T-cell (primary cell): ENCODE data around the gene SAMD3. TPM values are rescaled to one million over a fixed set of nuclear protein-coding genes. Genes with fewer than 3 reads are reported as not detected.

Experiments
- ATAC-seq, 4 experiments: fragments of 200-7000 bp in 3 of 4; fragments of 150-1000 bp in 1 of 4; cut with Tn5 transposase; replicated peaks in 1 of 4; 1 replicate in 3 of 4; 2 replicates in 1 of 4; pipeline ENCODE4 v1.10.0; 2021; ENCODE audit warnings: moderate library complexity in 3 of 4, mild to moderate bottlenecking in 2 of 4, moderate number of reproducible peaks in 1 of 4
- CTCF ChIA-PET, 2 donors: fragments of 300-600 bp; sonication (Branson Sonifier 250); formaldehyde crosslinking; loops; one replicate each; lab custom pipeline; 2022; ENCODE audit warnings: antibody characterized with exemption in 2 of 2; lab: Charles Lee
- POLR2A ChIA-PET, 2 donors: fragments of 300-600 bp; sonication (Branson Sonifier 250); formaldehyde crosslinking; loops; one replicate each; lab custom pipeline; 2022; ENCODE audit warnings: antibody characterized with exemption in 2 of 2; lab: Charles Lee
- DNase-seq, 35 experiments: peaks; one replicate each; pipeline versions ENCODE4 v3.0.0 to v3.0.0-alpha.2; 2013 to 2023
- H3K27ac ChIP-seq: one replicate; pipeline ENCODE4 v1.5.1; 2013; ENCODE audit warnings: low read length
- H3K27me3 ChIP-seq, 2 experiments: replicated peaks in 1 of 2; 1 replicate in 1 of 2; 2 replicates in 1 of 2; pipeline versions ENCODE4 v1.6.1 to v1.7.0; 2013; ENCODE audit warnings: low read length in 1 of 2, mixed read lengths in 1 of 2; ENCODE audit not compliant: control insufficient read depth in 2 of 2, insufficient read depth in 2 of 2; ENCODE audit errors: extremely low read depth in 1 of 2
- H3K36me3 ChIP-seq, 2 donors: 1 replicate in 1 of 2; 2 replicates in 1 of 2; pipeline versions ENCODE4 v1.6.1 to v1.7.0; 2013; ENCODE audit warnings: low read length in 1 of 2; ENCODE audit not compliant: control insufficient read depth in 2 of 2, insufficient read depth in 1 of 2; ENCODE audit errors: extremely low read depth in 1 of 2
- H3K4me1 ChIP-seq, 2 experiments: 1 replicate in 1 of 2; 2 replicates in 1 of 2; pipeline versions ENCODE4 v1.6.1 to v1.7.0; 2013; ENCODE audit warnings: low read length in 2 of 2, mixed read lengths in 1 of 2; ENCODE audit not compliant: insufficient read depth in 2 of 2, control insufficient read depth in 1 of 2; ENCODE audit errors: extremely low read depth in 1 of 2
- H3K4me3 ChIP-seq, 2 donors: 1 replicate in 1 of 2; 2 replicates in 1 of 2; pipeline versions ENCODE4 v1.5.1 to v1.7.0; 2013; ENCODE audit warnings: mild to moderate bottlenecking in 2 of 2, low read length in 1 of 2, moderate library complexity in 1 of 2; ENCODE audit not compliant: control insufficient read depth in 1 of 2; ENCODE audit errors: extremely low read depth in 1 of 2
- H3K9me3 ChIP-seq: 2 replicates; pipeline ENCODE4 v1.7.0; 2013
- H3K27ac Mint-ChIP-seq, 2 donors: one replicate each; pipeline ENCODE4 v1.8.0; 2020 to 2021; ENCODE audit warnings: mild to moderate bottlenecking in 2 of 2, mixed read lengths in 2 of 2
- H3K27me3 Mint-ChIP-seq, 2 donors: one replicate each; pipeline ENCODE4 v1.8.0; 2021 to 2022; ENCODE audit warnings: mixed read lengths in 2 of 2
- H3K36me3 Mint-ChIP-seq: one replicate; pipeline ENCODE4 v1.8.0; 2021; ENCODE audit warnings: mixed read lengths
- H3K4me1 Mint-ChIP-seq, 3 donors: one replicate each; pipeline ENCODE4 v1.8.0; 2020 to 2022; ENCODE audit warnings: mixed read lengths in 3 of 3, mild to moderate bottlenecking in 1 of 3
- H3K4me3 Mint-ChIP-seq, 3 donors: one replicate each; pipeline ENCODE4 v1.8.0; 2020 to 2022; ENCODE audit warnings: mild to moderate bottlenecking in 3 of 3, mixed read lengths in 3 of 3, moderate library complexity in 3 of 3
- H3K9me3 Mint-ChIP-seq, 3 donors: one replicate each; pipeline ENCODE4 v1.8.0; 2020 to 2022; ENCODE audit warnings: mixed read lengths in 3 of 3
- WGBS: methylation state at CpG from one replicate; pipeline ENCODE4 v1.1.5; 2013; ENCODE audit warnings: missing lambda C conversion rate; ENCODE audit not compliant: insufficient coverage; 5-methylcytosine and 5-hydroxymethylcytosine counted together
- total RNA-seq, 35 experiments: library from RNA in 6 of 35; stranded (reverse) in 6 of 35; fragments of 120-200 nt in 1 of 35; gene quantifications; one replicate each; pipeline versions ENCODE4 v1.2.1 to v1.2.4 and lab custom pipeline; 2013 to 2026

Gene SAMD3
- total RNA-seq, 5 donors from 2014 or later (not counting 1 experiment from before 2014, with no cell fraction given): 27.5 to 73.8 (median 38.5) TPM

DNA sequence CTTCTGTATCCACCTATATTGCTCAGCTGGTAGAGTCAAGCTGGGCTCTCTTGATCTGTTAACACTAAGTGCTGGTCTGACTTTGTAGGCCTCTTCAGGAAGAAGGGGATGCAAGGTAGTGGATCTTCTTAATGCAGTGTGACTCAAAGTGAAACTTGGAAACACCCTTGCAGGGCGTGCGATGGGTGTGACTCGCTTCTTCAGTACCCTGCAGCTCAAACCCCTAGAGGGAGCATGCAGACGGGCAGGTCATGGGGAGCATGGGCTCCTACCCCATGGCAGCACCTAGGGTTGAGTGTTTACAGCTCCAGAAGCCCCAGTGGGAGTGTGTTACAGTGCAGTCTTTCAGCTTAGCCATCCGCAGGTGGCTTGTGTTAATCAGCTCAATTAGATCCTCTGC lies 757 bp upstream of the SAMD3 start:
- Mint-ChIP-seq H3K4me1 (peaks cover 22 to 50% (median 33%) of the 10 kb centered on the region in 3 donors), H3K4me3 (peak overlapping the region; percentile 52 to 86 (median 74)), H3K27me3 (no peaks in the 10 kb centered on the region), H3K9me3 (peaks cover 0 to 9% (median 6%) of the 10 kb centered on the region in 3 donors), H3K27ac (peak overlapping the region; percentile 93 to 98), H3K36me3 (peaks cover 4% of the 10 kb centered on the region)
- Histone ChIP-seq H3K9me3 (peaks cover 6% of the 10 kb centered on the region), H3K27ac (peak overlapping the region; percentile 76), H3K4me1 (peaks cover 15 to 27% of the 10 kb centered on the region in 2 experiments), H3K27me3 (no peaks in the 10 kb centered on the region), H3K4me3 (peak overlapping the region in 1 of 2 donors; percentile 32), H3K36me3 (no peaks in the 10 kb centered on the region)
- CTCF ChIA-PET: interaction anchor here (0.6 to 1.7 kb wide), 22 partner anchors 8 to 734 kb away, joined by 3 to 9 read pairs (median 4); no protein-coding TSS in a partner anchor
- DNase-seq (peak; percentile 22 to 83 (median 55)), ATAC-seq (peak; percentile 87 to 93 (median 91))
- POLR2A ChIA-PET: interaction anchor here (0.6 to 0.8 kb wide), 2 partner anchors 11 to 193 kb away, joined by 5 to 12 read pairs; no protein-coding TSS in a partner anchor
- 0% methylated on average over 2 of the region's 5 CpGs for WGBS

DNA sequence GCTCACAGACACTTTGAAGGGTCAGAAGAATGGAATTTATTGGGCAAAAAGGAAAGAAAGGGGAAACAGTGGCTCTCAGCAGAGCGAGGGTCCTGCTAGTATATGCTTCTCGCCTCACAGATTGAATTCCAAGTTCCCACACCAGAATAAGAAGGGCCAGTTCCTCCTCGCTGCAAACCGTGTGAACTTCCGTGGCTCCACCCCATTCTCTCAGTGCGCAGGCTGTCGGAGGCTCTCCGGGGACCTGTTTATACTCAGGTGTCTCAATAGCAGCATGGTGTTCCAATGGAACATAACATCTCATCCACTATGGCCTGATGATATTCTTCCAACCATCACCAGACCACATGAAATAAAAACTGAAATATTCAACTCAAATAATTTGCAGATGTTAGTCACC lies 4.6 kb downstream of the SAMD3 start:
- WGBS: 78% methylated on average over 7 of the region's 8 CpGs
- H3K4me3 ChIP-seq: no peak overlapping the region
- Mint-ChIP-seq H3K36me3 (peaks cover 18% of the 10 kb centered on the region), H3K4me1 (peaks cover 52 to 82% (median 67%) of the 10 kb centered on the region in 3 donors), H3K27ac (peak overlapping the region; percentile 70 to 73), H3K27me3 (no peaks in the 10 kb centered on the region), H3K4me3 (peak overlapping the region in 2 of 3 donors; percentile 10 to 11), H3K9me3 (peaks cover 0 to 4% (median 0%) of the 10 kb centered on the region in 3 donors)
- ChIA-PET CTCF (no interaction called here), POLR2A (interaction anchor here in 1 of 2 donors (0.6 kb wide), 1 partner anchor 40 kb away, joined by 3 read pairs; no protein-coding TSS in a partner anchor)
- no peak for ATAC-seq
- H3K9me3 ChIP-seq: no peaks in the 10 kb centered on the region
- no peaks in the 10 kb centered on the region for H3K27me3 ChIP-seq
- peak in 2 of 35 experiments; percentile 3 to 28 for DNase-seq
- H3K4me1 ChIP-seq: peaks cover 25 to 41% of the 10 kb centered on the region in 2 experiments
- peaks cover 0 to 6% of the 10 kb centered on the region in 2 donors for H3K36me3 ChIP-seq
- H3K27ac ChIP-seq: peak overlapping the region; percentile 30

DNA sequence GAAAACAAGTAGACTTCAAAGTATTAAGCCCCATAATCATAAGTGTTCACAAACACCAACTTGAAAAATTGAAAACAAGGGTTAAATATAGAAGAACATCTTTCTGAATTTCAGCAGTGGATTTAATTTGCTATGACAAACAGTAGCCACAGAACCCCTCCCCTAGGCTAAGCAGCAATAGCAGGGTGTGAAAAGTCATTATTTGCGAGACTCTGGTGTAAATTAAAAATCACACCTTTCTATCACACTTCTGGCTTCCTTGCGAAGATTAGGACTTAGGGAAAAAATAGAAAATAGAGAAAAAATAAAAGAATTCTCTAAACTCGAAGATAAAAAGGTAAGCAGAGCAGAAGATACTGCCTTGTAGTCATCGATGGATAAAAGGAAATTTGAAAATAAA lies 6.1 kb downstream of the SAMD3 start:
- Histone ChIP-seq H3K36me3 (peaks cover 0 to 14% of the 10 kb centered on the region in 2 donors), H3K4me1 (peaks cover 29 to 40% of the 10 kb centered on the region in 2 experiments), H3K27ac (peak overlapping the region; percentile 25), H3K9me3 (no peaks in the 10 kb centered on the region), H3K4me3 (no peak overlapping the region), H3K27me3 (no peaks in the 10 kb centered on the region)
- Mint-ChIP-seq H3K27me3 (no peaks in the 10 kb centered on the region), H3K36me3 (peaks cover 24% of the 10 kb centered on the region), H3K4me1 (peaks cover 57 to 82% (median 71%) of the 10 kb centered on the region in 3 donors), H3K9me3 (peaks cover 0 to 4% (median 0%) of the 10 kb centered on the region in 3 donors), H3K4me3 (peak overlapping the region in 1 of 3 donors; percentile 75), H3K27ac (peak overlapping the region in 1 of 2 donors; percentile 71)
- POLR2A ChIA-PET: interaction anchor here (0.6 to 1.2 kb wide), 3 partner anchors 8 to 180 kb away, joined by 5 to 10 read pairs (median 8); no protein-coding TSS in a partner anchor
- CTCF ChIA-PET: interaction anchor here (0.6 to 1.2 kb wide), 3 partner anchors 10 to 186 kb away, joined by 3 to 5 read pairs (median 5); no protein-coding TSS in a partner anchor
- WGBS: no CpG with 5 or more reads among the region's 4 CpGs
- peak in 1 of 35 experiments; percentile 39 for DNase-seq
- no peak for ATAC-seq

DNA sequence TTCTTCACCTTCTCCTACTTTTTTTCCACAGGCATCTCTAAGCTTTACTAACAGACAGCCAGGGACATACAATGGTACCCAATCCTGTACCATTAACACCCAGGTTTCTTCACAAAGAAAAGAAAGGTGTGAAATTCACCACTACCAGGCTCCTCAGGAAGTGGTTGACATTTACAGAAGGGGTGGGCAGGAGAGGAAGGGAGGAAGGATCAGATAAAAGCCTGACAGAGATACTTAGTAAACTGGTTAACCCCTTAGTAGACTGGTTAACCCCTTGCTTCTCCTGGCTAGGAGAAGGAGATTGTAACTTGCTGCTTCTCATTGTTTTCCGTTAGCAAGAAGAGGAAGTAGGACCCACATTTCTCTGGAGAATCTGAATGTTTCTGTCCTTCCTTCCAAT lies 7.2 kb downstream of the SAMD3 start:
- peak in 30 of 35 experiments; percentile 3 to 76 (median 40) for DNase-seq
- peak overlapping the region; percentile 25 for H3K27ac ChIP-seq
- peak overlapping the region; percentile 84 for H3K27ac Mint-ChIP-seq
- H3K4me1 Mint-ChIP-seq: peaks cover 67 to 84% (median 75%) of the 10 kb centered on the region in 3 donors
- H3K36me3 ChIP-seq: peaks cover 0 to 14% of the 10 kb centered on the region in 2 donors
- peaks cover 40 to 41% of the 10 kb centered on the region in 2 experiments for H3K4me1 ChIP-seq
- no CpG with 5 or more reads among the region's 1 CpG for WGBS
- H3K9me3 ChIP-seq: no peaks in the 10 kb centered on the region
- peaks cover 0 to 4% (median 0%) of the 10 kb centered on the region in 3 donors for H3K9me3 Mint-ChIP-seq
- H3K27me3 ChIP-seq: no peaks in the 10 kb centered on the region
- POLR2A ChIA-PET: interaction anchor here (0.6 to 1.2 kb wide), 4 partner anchors 7 to 13 kb away, joined by 3 to 10 read pairs (median 8); no protein-coding TSS in a partner anchor
- H3K4me3 Mint-ChIP-seq: peak overlapping the region; percentile 71 to 82 (median 75)
- no peaks in the 10 kb centered on the region for H3K27me3 Mint-ChIP-seq
- peak overlapping the region; percentile 45 to 80 for H3K4me3 ChIP-seq
- CTCF ChIA-PET: interaction anchor here (0.5 to 2.4 kb wide), 8 partner anchors 8 to 538 kb away, joined by 3 to 11 read pairs (median 4); no protein-coding TSS in a partner anchor
- peak; percentile 90 to 98 (median 96) for ATAC-seq
- peaks cover 27% of the 10 kb centered on the region for H3K36me3 Mint-ChIP-seq

DNA sequence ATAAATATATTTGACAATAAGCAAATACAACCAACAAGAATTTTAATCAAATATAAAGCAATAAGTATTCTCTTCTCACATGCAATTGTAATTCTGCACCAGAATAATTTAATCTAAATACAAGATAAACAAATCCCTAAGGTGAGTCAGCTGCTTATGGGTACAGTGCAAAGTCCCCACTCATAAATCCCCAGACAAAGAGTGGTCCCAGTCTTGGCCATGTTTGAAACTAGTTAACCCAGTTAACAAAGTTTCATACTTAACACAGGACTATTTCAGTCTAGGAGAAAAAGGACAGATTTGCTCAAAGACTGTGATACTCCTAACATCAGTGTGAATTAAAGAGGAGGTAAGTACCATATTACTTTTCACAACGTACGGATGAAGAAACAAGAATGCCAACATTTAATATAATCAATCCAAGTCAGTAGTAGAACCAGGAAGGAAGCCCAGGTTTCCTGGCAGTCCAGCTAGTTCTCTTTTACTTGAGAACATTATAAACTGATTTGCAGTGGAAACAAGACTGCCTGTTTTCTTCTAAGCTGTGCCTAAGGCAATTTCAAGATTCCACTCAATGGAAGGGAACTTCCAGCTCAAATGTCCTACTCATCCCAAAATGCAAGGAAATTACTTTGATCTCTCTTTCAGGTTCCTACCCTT lies 10.4 kb downstream of the SAMD3 start:
- H3K9me3 Mint-ChIP-seq: no peaks in the 10 kb centered on the region
- Histone ChIP-seq H3K27ac (peak overlapping the region; percentile 34), H3K9me3 (no peaks in the 10 kb centered on the region), H3K36me3 (peaks cover 2 to 40% of the 10 kb centered on the region in 2 donors), H3K4me1 (peaks cover 38 to 48% of the 10 kb centered on the region in 2 experiments), H3K27me3 (no peaks in the 10 kb centered on the region), H3K4me3 (peak overlapping the region; percentile 45 to 86)
- ATAC-seq (no peak), DNase-seq (no peak)
- no peaks in the 10 kb centered on the region for H3K27me3 Mint-ChIP-seq
- ChIA-PET CTCF (interaction anchor here (0.6 to 2.0 kb wide), 4 partner anchors 8 to 80 kb away, joined by 3 to 9 read pairs (median 4); partner anchors contain the start of gene SAMD3 (in 1 of the 2)), POLR2A (interaction anchor here in 1 of 2 donors (0.9 kb wide), 1 partner anchor 11 kb away, joined by 5 read pairs; the partner anchor contains the start of gene SAMD3)
- peak overlapping the region; percentile 71 to 78 (median 75) for H3K4me3 Mint-ChIP-seq
- peaks cover 72 to 78% (median 78%) of the 10 kb centered on the region in 3 donors for H3K4me1 Mint-ChIP-seq
- WGBS: no CpG with 5 or more reads among the region's 2 CpGs
- peak overlapping the region; percentile 66 to 77 for H3K27ac Mint-ChIP-seq
- peaks cover 41% of the 10 kb centered on the region for H3K36me3 Mint-ChIP-seq

DNA sequence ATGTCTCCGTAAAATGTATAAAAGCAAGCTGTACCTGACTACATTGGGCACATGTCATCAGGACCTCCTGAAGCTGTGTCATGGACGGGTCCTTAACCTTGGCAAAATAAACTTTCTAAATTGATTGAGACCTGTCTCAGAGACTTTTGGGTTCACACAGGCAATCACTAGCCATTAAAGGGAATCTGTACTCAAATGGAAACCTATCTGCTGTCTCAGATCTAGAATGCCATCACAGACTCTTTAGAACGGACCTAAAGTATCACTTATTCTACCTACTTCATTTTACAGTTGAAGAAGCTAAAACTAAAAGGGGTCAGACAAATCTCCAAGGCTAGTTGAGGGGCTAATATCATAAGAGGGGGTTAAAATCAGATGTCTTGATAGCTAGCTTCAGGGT lies 11.1 kb downstream of the SAMD3 start:
- no peaks in the 10 kb centered on the region for H3K27me3 Mint-ChIP-seq
- H3K9me3 ChIP-seq: no peaks in the 10 kb centered on the region
- peaks cover 48% of the 10 kb centered on the region for H3K36me3 Mint-ChIP-seq
- no peaks in the 10 kb centered on the region for H3K9me3 Mint-ChIP-seq
- peaks cover 70 to 80% (median 78%) of the 10 kb centered on the region in 3 donors for H3K4me1 Mint-ChIP-seq
- ATAC-seq (no peak), DNase-seq (no peak)
- peak overlapping the region; percentile 41 to 59 for H3K27ac Mint-ChIP-seq
- H3K36me3 ChIP-seq: peaks cover 2 to 46% of the 10 kb centered on the region in 2 donors
- peak overlapping the region; percentile 45 to 86 for H3K4me3 ChIP-seq
- H3K27me3 ChIP-seq: no peaks in the 10 kb centered on the region
- CTCF ChIA-PET: interaction anchor here in 1 of 2 donors (0.6 to 2.0 kb wide), 3 partner anchors 11 to 79 kb away, joined by 3 to 9 read pairs (median 5); partner anchors contain the start of gene SAMD3
- WGBS: 72% methylated on average over 2 of the region's 3 CpGs
- H3K4me1 ChIP-seq: peaks cover 33 to 55% of the 10 kb centered on the region in 2 experiments
- peak overlapping the region; percentile 71 to 78 (median 75) for H3K4me3 Mint-ChIP-seq
- POLR2A ChIA-PET: no interaction called here
- no peak overlapping the region for H3K27ac ChIP-seq
